LoVo (cell line): ENCODE data around the gene IBA57.
"Not testable (repeated sequence)": the region's sequence is repeated elsewhere in the genome, so short reads cannot be mapped to it uniquely, and the experiment has no call there.

Experiments used
- DNase-seq: peaks from one replicate; pipeline ENCODE4 v3.0.0-alpha.2; 2016; ENCODE audit warnings: low spot score

The IBA57 gene

DNA sequence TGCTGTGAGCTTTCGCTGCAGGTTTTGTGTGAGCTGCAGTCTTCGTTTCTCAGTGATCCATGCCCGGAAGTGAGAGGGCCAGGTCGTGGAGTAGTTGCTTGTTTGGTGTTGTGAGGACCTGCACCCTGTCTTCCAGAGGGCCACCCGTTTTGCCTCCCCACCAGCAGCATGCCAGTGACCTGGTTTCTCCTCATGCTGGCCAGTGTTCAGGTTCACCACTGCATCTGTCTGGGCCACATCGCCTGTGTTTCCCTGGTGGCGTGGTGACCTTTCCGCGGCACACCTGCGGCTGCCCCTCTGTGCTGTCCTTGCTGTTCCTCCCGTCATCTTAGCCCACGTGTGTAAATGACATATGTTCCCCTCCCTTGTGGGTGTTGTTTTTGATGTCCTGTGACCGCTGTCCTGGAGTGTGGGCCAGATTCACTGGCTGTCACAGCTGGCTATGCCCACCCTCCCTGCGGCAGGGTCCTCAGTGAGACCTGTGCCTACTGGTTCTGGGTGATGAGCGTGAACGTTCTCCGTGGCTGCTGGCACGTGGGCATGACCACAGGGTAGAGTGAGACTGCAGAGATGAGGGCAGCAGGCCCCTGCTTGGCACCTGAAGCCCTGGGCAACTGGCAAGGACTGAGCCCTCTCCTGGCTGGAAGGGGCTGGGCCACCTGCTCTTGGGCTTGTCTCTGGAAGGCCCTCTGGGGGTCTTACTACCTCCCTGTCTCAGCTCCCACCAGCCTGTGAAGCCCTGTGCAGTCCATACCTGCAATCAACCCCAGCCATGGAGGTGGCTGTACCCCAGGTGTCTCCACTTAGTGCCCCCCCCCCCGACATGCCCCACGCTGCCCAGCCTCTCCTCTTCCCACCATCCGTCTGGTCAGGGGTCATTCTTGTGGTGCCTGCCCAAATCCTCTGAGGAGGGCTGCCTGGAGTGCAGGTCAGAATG lies 7.3 kb downstream of the IBA57 start:
- DNase-seq: no peak

DNA sequence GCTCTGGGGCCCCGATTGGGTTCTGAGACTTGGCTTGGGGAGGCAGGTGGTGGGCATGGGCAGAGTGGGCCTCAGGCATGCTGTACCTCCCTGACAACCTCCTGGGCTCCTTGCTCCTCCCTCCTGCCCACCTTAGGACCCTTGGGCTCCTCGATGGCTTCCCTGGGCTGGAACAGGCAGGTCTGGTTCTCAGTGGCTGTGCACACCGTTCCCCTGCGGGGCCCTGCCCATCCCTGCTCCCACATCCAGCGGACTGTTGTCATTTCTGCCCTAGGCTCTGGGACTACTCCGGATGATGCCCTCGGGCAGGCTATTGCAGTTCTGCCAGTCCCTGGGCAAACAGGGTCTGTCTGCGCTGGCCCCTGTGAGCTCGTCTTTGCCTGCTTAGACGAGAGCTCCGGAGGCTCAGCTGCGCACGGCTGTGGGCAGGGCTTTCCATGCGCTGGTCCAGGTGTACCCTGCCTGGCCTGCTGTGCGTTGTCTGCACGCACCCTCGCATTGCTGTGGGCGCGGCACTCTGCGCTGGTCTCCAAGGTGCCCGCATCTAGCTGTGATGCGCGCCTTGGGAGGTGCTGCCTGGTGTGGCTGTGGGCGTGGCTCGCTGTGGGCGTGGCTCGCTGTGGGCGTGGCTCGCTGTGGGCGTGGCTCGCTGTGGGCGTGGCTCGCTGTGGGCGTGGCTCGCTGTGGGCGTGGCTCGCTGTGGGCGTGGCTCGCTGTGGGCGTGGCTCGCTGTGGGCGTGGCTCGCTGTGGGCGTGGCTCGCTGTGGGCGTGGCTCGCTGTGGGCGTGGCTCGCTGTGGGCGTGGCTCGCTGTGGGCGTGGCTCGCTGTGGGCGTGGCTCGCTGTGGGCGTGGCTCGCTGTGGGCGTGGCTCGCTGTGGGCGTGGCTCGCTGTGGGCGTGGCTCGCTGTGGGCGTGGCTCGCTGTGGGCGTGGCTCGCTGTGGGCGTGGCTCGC lies 8.2 kb downstream of the IBA57 start:
- peak; percentile 12 for DNase-seq

DNA sequence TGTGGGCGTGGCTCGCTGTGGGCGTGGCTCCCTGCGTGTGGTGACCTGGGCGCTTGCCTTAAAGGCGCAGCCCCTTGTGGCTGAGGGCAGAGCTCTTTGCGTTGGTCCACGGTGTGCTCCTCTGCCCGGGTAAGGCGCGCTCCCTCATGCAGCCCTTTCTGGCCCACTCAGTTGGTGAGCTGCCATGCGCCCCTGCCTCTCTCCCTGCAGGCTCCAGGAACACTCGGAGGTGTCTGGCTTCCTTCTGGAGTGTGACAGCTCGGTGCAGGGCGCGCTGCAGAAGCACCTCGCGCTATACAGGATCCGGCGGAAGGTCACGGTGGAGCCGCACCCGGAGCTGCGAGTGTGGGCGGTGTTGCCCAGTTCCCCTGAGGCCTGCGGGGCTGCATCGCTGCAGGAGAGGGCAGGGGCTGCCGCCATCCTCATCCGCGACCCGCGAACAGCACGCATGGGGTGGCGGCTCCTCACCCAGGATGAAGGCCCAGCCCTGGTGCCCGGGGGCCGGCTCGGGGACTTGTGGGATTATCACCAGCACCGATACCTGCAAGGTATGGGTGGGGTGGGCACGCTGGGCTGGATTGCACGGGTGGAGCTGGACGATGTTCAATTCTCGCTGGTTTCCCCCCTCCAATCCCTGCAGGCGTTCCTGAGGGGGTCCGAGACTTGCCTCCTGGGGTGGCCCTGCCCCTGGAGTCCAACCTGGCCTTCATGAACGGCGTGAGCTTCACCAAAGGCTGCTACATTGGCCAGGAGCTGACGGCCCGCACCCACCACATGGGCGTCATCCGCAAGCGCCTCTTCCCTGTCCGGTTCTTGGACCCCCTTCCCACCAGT lies 9.1 kb downstream of the IBA57 start:
- no peak for DNase-seq

DNA sequence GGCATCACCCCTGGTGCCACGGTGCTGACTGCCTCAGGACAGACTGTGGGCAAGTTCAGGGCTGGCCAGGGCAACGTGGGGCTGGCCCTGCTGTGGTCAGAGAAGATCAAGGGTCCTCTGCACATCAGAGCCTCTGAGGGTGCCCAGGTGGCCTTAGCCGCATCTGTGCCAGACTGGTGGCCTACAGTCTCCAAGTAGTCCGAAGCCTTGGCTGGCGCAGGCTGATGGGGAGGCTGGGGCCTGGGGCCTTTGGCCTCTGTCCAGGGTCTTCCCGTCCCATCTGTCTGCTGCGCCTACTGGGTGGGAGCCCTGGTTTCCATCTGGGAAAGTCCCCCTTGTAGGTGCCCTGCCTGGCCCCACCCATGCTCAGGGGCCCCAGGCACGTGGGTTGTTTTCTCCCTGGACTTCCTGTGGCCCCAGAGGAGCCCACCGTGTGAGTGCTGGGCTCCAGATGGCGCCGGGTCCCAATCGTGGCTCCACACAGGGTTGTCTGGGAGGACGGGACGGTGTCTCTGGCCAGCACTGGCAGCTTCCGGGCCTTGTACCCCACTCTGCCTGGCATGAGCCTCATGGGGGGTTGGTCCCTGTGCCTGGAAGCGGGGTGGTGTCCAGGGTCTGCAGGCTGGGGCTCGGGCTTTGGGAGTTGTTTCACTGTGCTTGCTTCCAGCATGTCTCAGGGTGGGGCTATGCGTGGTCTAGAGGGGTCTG lies 9.9 kb downstream of the IBA57 start:
- DNase-seq: no peak

DNA sequence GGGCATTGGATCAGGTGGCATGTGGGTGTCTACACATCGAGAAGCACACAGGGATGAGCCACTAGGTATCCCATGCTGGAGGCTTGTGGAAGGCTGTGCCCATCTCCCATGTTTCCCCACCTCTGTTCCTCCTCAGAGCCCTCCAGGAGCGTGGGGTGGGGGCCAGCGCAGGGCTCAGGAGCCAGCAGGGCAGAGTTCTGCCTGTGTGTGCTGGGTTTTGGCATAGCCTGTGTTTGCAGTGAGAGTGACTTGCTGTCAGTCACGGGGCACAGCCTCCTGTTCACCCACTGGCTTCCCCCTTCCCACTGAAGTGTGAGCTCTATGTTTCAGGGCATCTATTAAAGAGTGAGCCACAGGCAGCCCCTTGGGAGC lies 10.4 kb downstream of the IBA57 start:
- DNase-seq: no peak

DNA sequence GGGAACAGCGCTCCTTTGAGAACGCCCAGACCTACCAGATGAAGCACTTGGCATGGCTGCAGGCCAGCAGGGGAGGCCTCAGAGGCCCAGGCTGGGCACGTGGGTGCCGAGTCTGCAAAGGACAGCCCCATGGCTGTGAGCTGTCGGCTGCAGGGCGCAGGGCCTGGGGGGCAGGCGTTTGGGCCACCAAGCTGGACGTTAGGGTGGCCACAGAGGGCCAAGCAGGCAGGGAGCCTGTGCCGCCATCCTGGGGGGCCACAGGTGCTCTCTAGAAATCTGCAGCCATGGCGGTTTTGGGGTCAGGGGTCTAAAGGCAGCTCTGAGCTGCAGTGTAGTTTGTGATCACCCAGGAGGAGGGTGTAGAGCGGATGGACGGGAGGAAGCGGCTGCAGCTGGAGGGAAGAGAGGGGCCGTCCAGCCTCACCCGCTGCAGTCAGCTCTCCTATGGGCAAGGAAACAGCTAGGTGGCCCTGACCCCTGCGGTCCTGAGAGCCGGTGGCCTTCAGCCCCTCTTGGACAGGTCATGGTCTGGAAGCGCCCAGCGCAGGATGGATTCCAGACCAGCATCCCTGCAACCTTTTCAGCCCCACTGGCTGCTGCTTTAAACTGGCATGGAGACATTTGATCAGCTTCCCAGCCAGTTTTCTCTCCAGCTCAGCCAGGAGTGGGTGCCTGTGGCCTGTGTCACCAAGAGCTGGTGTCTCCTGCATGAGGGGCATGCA lies 11.0 kb downstream of the IBA57 start:
- no peak for DNase-seq

DNA sequence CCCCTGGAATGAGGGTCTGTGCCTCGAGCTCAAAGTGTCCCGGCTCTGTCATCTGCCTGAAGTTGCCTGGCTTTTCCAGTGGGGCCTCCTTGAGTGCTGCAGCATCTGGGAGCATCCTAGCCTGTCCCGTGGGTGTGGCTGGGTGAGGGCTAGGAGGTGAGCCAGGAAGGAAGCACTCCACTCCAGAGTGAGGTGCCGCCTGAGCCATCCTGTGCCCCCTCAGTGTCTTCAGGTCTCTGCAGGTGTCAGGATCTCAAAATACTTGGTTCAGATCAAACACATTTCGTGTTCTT lies 11.5 kb downstream of the IBA57 start:
- DNase-seq: no peak

DNA sequence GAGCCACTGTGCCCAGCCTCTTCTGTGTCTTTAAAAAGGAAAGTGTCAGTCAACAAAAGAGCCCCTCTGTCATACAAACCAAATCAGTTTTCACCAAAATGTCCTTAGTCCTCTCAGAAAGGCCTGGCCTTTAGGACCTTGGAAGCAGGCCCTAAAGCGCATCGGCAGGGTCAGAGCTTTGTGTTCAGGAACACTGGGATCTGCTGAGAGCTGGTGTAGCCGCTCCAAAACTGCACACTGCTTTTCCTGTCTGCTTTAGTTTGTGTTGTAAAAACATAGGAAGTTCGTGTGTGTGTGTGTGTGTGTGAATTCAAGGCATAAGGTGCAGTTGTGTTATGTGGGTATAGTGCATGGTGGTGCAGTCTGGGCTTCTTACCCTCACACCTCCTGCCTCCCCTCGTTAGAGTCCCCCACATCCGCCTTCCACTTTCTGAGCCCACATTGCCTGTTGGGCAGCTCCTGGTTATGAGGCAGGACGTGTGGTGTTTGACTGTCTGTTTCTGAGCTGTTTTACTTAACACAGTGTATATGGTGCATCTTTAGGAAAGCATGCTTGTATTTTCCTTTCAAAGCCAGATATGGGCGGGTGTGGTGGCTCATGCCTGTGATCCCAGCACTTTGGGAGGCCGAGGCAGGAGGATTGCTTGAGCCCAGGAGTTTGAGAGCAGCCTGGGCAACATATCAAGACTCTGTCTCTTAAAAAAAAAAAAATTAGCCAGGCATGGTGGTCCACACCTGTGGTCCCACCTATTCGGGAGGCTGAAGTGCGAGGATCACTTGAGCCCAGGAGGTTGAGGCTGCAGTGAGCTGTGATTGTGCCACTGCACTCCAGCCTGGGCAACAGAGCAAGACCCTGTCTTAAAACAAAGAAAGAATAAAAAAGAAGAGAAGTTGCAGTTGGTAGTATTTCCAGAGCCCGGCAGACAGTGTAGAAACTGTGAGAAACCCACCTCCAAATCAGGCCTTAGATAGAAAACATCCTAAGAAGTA lies 12.4 kb downstream of the IBA57 start:
- no peak for DNase-seq

DNA sequence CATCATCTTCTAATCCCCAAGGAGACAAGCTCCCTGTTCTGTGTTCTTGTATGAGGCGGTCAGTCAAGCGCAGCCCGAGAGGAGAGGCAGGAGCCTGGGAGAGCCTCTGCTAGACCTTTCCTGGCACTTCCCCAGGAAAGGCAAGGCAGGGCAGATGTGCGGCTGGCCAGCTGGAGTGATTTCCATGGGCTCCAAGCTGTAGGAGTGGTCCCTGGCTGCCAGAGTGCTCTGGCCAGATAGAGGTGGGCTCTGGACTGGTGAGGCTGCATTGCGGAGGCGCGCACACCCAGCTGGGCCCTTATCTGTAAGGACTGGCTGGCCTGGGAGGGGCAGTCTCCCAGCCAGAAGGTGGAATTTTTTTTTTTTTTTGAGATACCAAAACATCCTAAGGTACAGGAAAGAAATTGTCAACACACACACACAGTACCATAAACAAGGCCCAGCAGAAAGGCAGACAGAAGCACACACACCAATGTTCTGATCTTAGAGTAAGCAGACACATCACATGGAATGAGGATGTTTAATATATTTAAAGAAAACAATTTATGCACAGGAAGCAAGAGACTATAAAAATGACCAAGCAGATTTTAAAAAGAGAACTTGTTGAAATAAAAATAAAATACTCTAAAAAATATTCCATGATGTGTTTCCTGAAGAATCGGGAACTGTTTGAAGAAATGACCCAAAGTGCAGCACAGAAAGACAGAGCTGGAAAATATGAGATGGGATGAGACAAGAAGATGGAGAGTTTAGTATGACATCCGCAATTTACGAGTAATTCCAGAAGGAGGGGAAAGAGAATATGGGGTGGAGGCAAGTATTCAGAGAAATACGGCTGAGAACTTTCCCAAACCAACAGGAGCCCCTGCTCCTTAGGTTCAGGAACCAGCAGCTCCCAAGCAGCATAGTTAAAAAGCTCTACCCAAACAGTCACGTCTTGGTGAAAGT lies 13.4 kb downstream of the IBA57 start:
- no peak for DNase-seq

DNA sequence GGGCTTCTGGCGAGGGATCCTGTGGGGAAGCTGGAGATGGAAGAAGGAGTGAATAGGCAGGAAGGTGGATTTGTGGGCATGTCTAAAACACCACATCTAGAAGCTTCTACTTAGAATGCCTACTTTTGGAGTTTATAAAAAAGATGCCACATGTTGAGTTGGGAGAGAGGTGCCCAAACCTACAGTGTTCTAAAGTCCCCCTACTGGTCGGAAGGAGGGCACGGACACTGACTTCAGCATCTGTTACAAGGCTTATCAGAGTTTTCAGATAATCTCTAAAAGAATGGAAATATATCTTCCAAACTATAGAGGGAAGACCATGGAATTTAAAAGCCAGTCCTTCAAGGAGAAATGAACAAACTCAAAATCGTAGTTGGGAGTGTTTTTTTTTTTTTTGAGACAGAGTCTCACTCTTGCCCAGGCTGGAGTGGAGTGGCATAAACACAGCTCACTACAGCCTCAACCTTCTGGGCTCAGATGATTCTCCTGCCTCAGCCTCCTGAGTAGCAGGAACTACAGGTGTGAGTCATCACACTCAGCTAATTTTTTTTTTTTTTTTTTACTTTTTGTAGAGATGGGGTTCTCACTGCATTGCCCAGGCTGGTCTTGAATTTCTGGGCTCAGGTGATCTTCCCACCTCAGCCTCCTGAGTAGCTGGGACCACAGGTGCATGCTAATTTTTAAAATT lies 14.8 kb downstream of the IBA57 start:
- no peak for DNase-seq

DNA sequence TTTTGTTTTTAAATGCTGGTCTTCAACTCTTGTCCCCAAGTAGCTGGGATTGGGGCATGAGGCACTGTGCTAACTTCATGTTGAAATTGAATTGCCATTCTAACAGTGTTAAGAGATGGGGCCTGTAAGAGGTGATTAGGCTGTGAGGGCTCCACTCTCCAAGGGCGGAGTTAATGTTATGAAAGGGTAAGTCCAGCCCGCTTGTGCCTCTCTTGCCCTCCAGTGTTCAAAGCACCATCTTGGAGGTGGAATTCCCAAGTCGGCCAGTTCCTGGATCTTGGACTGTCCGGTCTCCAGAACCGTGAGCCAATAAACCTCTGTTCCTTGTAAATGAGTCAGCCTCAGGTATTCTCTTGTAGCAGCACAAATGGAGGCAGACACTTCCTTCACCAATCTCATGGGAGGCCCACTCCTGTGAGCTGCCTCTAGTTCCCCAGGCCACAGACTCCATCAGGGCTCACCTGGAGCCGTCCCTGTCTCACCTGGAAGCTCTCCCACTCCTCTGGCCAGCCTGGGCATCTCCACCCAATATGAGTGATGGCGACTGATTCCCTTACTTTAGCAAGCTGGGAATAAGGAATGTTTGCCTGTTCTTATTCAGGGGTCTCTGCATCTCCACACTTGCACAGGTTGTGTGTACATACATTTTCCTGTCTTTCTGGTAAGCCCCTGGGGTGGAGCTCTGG lies 15.5 kb downstream of the IBA57 start:
- DNase-seq: no peak

DNA sequence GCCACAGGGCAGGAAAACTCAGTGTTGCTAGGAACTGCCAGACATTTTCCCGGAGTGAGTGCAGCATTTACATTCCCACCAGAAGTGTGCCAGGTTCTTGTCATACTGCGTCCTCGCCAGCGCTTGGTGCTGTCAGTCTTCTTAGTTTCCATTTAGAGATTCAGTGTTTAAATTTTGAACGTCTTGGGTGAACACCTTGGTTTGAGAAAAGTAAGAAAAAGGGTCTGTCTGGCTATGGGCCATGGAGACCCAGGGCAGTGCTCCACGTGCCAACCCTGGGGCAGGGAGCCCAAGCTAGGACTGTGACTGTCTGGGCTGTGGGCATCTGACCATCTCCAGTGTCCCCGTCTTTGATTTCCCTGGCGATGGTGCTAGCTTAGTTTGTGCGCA lies 16.0 kb downstream of the IBA57 start:
- DNase-seq: no peak

DNA sequence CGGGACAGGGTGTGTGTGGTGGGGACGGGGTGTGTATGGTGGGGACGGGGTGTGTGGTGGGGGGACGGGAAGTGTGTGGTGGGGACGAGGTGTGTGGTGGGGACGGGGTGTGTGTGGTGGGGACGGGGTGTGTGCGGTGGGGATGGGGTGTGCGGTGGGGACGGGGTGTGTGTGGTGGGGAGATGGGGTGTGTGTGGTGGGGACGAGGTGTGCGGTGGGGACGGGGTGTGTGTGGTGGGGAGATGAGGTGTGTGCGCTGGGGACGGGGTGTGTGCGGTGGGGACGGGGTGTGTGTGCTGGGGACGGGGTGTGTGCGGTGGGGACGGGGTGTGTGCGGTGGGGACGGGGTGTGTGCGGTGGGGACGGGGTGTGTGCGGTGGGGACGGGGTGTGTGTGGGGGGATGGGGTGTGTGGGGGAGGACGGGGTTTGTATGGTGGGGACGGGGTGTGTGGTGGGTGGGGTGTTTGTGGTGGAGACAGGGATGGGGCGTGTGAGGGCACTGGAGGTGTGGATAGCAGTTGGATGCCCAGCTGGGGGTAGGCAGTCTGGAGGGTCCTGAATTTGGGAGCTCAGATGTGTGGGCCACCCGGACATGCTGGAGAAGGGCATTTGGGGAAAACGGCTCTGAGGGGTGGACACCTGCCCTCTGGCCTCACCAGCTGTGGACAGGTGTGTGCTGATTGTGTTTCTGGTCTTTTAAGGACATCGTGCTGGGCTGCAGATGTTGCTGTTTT lies 16.9 kb downstream of the IBA57 start:
- no peak for DNase-seq

DNA sequence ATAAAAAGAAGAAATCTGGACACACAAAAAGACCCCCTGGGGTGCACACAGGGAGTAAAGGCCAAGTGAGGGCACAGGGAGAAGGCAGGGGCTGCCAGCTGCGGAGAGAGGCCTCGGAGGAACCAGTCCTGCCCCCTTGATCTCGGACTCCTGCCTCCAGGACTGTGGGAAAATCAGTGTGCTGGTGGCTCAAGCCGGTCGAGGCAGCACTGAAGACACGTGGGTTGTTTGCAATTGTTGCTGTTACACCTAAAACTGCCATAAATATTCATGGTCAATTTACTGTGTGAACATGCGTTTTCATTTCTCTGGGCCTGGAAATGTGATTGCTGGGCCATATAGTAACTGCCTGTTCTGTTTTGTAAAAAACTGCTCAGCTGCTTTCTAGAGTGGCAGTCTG lies 18.5 kb downstream of the IBA57 start:
- DNase-seq: no peak

DNA sequence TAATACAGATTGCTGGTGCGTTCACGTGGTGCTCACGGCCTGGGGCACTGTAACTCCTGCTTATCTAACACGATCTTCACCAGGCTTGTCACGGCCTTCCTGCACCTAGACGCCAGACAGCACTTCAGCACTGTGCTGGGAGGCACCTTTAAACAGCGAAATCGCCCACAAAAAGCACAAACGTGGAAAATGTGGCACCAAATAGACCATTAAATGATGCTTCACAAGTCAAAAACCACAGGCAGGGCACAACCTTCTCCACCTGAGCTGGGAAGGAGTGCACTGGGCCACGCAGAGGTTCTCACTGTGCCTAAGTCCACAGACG lies 20.0 kb downstream of the IBA57 start:
- no peak for DNase-seq

DNA sequence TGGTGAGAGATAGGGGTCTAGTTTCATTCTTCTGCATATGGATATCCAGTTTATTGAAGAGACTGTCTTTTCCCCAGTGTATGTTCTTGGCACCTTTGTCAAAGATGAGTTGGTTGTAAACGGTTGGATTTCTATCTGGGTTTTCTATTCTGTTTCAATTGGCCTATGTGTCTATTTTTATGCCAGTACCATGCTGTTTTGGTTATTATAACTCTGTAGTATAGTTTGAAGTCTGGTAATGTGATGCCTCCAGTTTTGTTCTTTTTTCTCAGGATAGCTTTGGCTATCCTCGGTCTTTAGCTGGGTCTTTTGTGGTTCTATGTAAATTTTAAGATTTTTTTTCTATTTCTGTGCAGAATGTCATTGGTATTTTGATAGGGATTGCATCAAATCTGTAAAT lies 22.6 kb downstream of the IBA57 start:
- DNase-seq: not testable (repeated sequence)

DNA sequence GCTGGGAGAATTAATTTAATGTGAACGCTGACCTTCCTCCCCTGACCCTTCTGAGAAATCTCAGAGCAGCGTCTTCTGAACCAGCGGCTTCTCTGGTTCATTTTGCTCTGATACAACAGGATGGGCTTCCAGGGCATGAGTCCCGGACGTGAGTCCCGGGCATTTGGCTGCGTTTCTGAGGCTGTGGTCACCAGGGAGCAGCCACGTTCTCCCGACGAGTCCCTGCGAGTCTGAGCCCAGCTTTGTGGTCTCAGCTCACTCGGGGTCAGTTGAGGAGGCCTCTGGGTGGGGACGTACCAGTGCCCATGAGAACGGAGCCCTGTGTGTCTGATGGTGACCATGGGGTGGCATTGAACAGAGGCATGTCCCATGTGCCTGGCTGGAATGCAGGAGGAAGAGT lies 24.6 kb downstream of the IBA57 start:
- DNase-seq: no peak
